Right forelimb (tissue), 1 donor: ENCODE data around the gene PDK3.

Source experiments
- DNase-seq: peaks from one replicate; pipeline ENCODE4 v3.0.0-alpha.2; 2018

PDK3 gene

DNA sequence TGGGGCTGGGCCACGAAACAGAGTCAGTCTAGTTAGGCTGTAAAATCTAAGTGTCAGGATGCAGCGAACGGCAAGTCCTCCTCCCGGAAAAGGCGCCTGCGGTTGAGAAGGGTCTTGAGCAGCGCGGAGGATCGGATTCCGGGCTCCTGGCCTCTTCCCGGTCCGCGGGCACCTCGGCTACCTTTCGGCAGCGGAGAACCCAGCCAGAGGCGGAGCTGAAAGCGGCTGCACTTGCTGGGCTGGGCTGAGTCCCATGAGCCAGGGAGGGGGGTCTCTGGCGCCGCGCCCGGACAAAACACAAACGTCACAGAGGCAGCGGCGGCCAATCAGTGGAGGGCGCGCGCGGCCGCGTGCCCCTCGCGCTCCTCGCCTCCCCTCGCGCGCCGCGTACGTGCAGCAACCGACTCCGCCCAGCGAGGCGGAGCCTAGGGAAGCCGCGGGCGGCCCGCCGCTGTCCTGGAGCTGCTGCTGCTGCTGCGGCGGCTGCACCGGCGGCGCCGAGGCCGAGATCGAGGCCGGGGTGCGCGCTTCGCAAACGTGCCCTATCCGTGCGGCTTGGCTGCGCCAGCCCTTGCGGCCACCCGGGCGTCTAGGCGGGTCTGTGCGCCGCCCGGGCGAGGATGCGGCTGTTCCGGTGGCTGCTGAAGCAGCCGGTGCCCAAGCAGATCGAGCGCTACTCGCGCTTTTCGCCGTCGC, at the start of gene PDK3:
Gene PDK3, plus strand, starts transcription at position 451 of the 696 bp plus-strand sequence. Its CDS starts 170 bp downstream, at position 621.
- peak; percentile 92 for DNase-seq

DNA sequence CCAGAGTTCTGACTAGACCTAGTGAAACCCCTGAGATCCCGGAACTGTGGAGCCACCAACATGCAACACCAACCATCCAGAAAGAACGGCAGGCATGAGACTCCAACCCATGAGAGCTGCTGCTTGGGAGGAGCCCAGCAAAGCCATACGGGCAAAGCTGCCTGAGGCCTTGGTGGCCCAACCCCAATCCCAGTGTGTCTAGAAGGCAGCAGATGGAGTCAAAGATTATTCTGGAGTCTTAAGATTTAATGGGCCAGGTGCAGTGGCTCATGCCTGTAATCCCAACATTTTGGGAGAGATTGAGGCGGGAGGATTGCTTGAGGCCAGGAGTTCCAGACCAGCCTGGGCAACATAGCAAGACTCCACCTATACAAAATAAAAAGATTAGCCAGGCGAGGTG, 49.2 kb upstream of the PDK3 start:
- no peak for DNase-seq

DNA sequence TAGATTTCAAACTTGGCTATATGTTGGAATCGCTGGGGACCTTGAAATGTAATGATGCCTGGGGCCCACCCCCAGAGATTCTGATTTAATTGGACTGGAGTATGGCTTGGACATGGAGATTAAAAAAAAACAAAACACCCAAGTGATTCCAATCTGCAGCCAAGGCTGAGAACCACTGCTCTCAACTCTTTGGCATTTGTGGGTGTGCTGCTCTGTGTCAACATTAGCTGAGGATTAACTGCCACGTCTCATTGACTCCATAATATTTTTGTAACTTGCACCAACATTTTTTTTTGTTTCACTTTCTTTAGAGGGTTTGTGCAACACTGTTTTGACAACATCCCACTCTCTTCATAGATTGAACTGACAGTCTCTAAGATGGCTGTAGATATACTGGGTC, 41.1 kb upstream of the PDK3 start:
- DNase-seq, result no peak

DNA sequence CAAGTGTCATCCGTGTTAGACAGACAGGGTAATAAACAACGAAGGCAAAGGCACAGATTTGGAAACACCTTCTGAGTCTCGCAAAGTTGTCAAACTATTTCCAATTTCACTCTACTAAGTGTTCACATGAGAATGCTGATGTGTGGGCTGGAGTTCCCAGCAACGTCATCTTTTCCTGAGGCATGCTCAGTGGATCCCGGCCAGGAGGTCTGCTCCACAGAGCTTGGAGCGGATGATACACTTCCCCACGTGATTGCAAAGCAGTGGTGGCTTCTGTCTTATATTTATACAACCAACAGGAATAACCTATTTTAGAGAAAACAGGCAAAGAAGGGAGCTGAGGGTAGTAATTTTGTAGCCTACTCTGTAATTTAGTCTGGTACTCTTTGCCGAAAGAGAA, 40.1 kb upstream of the PDK3 start:
- peak; percentile 60 for DNase-seq

DNA sequence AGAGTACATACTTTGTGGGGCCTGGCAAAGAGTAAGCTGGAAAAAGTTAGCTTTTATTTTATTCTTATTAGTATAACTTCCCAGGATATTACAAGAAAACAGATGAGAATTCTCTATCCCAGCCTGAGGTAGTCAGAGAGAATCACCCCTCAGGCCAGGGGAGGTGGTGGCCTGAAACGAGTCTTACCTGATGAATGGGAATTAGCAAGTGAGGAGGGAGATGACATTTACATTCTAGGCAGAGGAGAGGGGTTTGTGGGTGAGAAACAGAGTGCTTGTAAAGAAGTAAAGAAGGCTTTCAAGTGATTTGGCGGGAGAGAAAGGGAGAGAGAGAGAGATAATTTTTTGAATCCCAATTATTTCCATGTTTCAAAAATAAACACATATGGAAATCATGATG, 39.3 kb upstream of the PDK3 start:
- no peak for DNase-seq

DNA sequence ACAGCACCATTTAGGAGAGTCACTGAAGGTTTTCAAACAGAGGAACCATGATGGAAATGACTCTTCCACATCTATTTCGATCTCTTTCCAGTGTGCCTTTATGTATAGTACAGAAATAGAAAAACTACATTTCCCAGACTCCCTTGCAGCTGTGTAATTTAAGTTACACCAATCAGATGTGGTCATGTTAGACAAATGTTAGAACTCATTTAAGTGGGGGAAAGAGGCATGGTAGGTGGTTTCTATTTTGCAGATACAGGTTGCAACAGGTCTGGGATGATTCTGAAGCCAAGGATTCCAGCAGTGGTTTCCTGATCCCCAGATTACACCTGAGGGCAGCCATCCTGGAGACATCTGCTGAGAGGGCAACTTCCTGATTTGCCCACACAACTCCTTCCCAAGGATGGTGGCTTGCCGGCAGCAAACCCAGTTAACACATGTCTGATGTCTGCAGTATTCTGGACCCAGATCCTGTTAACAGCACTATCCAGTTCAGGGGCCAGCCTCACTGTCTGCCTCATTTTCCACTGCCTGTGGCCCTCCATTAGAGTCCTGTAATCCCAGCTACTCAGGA, 38.7 kb upstream of the PDK3 start:
- DNase-seq, result no peak

DNA sequence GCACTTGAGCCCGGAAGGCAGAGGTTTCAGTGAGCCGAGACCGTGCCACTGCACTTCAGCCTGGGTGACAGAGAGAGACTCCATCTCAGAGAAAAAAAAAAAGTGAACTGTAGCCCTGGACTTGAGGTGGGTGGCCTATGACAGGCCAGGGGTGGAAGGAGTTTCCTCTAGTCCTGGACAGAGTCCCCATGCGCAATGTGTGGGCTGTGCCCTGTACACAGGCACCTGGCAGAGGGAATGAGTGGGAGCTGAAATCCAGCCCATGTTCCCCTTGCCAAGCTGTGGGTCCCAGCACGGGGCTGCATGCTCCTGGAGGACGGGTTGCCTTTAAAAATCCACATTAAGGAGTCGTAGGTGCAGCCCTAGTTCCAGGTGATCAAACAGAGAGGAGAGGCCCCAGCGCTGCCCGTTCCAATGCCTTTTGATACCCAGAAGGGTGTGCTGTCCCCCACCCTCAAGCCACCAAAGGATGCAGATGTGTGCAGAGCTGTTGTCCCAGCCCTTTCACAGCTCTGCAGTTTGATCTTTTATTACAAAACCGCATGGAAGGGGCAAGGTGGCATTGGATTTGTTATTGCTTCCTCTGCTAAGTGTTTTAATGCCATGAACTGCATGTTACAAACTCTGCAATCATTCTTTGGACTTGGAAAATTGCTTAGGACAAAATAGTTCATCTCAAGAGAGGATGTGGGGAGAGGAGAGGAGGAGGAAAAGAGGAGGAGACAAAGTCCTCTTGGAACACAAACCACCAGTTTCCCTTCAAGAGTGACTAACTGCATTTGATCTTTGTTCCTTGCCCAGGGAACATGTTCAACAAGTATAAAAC, 38.0 kb upstream of the PDK3 start:
- no peak for DNase-seq

DNA sequence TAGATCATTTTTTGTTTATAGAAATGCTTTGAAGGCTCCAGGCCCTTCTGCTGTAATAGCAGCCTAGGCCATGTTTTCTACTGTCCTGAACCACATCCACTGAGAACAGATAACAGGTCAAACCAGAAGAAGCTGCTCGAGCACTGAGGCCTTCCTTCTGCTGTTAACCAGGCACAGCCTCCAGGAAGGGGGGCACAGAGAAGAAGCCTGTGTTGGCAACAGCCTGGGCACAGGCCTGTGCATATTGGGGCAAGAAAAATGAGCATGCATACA, 37.4 kb upstream of the PDK3 start:
- no peak for DNase-seq

DNA sequence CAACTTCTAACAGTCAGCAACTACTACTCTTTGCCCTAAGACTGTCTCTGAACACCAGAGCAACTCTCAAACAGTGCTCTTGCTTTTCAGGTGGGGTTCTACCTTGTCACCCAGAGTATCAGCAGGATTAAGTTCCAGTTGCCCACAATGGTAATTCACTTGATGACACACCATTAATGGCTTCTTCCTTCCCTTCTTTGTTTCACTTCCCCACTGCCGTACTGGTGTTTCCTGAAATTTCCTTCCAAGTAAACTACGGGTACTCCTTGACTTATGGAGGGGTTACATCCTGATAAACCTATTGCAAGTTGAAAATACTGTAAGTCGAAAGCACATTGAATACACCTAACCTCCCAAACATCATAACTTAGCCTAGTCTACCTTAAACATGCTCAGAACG, 36.6 kb upstream of the PDK3 start:
- DNase-seq, result no peak

DNA sequence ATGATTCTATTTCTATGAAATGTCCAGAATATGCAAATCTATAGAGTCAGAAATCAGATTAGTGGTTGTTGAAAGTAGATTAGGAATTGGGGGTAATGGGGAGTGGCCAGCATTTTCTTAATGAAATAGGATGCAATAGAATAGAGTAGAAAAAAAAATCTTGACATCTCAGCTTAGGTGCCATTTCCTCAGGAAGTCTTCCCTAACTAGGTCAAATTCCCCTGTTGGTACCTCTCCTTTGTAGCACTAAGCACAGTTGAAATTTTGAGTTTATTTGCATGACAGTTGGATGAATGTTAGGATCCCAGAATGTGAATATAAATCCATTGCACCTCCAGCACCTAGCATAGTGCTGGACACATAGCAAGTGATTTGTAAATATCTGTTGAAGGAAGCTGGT, 30.0 kb upstream of the PDK3 start:
- no peak for DNase-seq

DNA sequence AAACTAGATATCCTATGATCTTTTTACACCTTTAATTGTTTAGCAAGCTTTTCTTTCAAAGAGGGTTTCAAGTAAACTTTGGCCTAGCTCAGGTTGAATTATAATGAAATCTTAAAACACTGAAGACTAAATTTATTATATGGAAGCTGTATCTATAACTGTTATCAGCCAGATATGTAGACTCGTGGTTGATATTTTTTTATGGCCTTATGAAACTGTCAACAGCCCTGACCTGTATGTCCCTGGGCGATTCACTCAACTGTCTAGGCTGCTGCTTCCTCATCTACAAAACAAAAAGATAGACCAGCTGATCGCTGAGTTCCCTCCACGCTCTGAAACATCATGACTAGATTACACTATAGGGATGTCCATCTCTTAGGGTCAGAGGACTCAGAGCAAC, 21.2 kb upstream of the PDK3 start:
- no peak for DNase-seq

DNA sequence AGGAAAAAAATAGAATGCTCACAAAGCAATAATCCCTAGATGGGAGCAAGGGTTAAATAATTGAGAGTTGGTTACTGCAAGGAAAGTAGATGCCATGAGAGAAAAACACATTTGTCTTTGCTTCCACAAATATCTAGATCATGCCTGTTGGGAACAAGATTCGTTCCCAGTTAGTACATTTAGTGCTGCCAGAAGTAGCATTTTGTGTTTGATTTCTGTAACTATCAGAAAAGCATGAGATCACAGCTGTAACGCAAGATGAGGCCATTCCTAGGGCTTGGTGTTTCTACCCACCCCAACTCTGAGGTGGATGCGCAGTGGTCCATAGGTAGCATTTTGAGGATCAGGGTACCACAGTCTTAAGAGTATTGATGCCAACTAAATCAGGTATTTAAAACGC, 20.4 kb upstream of the PDK3 start:
- DNase-seq, result no peak

DNA sequence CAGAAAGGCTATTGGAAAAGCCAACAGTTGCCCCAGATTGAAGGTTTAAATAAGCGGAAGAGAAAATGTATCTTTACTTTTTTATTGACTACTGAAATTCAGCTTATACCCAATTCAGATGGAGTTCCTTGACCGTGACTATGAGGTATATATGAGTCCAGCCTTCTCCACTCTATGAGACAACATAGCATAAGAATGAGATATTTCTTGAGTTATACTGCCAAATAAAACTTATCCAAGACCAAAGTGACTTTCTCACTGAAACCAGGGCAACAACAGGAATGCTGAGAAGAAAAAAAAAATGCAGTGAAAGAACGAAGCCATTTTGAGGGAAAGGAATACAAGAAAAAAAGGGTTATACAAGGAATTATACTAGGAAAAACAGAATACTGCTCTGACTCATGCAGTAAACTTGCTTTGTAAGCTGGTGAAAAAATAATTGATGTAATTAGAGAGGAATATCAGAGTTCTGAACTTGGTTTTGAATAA, 16.3 kb upstream of the PDK3 start:
- no peak for DNase-seq

DNA sequence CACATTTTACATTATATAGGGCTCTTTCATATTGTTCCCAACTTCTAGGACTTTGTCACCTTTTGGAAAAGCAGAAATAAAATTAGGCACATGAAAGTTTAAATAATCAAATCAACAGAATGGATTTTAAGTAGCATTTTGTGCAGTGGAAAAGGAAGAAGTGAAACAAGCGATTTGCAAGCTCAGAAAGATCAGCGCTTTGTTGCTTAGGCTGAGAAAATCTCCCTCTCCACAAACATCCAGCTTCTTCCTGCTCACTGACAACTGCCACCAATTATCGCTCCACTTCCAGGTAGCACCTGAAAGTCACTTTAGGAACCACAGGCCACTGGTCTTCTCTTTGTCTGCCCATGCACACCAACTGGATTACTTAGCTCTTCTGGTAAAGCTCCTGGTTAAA, 2.0 kb upstream of the PDK3 start:
- DNase-seq, result no peak

DNA sequence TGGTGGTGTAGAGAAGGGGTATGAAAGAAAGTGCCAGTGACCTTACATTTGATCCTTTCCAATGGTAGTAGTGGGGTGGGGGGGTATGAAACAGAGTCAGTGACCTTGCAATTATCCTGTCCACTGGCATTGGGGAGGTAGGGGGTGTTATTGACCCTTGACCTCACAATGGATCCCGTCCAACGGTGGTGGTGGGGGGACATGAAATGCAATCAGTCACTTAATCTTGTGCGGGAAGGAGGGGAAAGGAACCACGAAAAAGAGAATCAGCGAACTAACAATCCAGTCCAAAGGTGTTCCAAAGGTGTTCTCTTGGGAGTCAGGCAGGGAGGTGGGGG, 619 bp upstream of the PDK3 start:
- DNase-seq, result no peak

DNA sequence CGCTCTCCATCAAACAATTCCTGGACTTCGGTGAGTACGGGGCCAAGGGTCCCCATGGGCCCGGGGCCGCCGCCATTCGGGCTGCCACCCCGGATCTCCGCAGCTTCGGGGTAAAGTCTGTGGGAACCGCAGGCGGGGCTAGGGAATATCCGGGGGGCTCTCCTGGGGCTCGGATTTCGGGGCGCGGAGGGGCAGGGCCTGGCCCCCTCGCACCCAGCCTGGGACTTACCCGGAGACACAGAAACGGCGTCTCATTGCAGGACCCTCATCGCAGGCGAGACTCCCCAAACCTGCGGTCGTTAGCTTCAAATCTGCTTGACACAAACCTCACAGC, 413 bp downstream of the PDK3 start:
- DNase-seq, result no peak

DNA sequence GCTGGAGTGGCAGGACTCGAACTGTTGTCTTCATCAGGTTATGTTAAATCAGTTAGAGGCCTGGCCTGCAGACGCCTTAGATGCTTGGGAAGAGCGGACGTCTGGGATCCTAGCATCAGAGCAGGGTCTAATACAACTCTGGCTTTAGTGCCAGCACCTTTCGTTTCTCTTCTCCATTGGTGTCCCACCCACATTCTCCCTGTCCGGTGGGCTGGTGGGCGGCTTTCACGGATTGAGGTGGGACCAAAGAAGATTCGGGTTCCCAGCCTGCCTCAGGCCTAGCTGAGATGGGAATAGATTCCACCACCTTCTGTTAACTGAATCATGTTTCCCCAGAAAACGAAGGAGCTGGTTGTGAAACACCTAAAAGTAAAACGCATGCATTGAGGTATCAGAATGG, 939 bp downstream of the PDK3 start:
- DNase-seq, result no peak

DNA sequence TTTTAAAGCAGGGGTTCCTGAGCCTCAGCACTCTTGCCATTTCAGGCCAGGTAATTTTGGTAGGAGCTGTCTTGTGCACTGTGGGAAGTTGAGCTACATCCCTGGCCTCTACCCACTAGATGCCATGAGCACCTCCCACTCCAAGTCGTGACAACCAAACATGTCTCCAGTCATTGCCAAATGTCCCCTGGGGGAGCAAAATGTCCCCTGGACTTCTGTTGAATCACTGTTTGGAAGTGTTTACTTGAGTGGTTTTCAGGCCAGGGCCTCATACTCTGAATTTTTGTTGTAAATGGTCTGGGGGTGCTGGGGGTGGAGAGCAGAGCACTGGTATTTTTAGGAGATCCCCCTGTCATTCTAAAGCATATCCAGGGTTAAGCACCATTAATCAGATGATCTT, 3.2 kb downstream of the PDK3 start:
- DNase-seq, result no peak

DNA sequence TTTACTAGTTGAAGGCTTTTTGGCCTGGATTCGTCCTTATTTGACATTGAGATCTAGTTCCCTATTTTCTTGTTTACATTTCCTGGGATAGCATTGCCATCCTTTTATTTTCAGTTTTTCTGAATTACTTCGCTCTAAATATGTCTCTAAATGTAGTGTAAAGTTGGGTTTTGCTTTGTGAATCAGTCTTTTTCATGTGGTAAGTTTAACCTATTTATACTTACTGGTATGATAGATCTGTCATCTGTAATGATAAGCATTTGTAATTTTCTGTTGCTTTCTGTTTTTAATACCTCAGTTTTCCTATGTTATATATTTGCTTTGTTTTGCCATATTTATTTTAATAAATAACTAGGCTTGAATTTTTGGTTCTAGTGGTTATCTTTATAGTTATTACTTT, 6.7 kb downstream of the PDK3 start:
- no peak for DNase-seq

DNA sequence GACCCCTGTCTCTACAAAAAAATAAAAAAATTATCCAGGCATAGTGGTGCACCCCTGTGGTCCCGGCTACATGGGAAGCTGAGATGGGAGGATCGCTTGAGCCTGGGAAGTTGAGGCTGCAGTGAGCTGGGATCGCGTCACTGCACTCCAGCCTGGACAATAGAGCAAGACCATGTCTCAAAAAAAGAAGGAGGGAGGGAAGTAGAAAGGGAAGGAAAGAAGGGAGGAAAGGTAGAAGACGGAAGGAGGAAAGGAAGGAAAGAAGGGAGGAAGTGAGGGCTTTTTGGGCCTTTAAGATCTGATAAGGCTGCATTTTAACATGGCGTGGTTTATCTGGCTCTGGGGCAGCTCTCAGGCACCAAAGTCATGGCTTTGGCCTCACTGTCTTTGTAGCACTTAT, 10.4 kb downstream of the PDK3 start:
- DNase-seq, result no peak

DNA sequence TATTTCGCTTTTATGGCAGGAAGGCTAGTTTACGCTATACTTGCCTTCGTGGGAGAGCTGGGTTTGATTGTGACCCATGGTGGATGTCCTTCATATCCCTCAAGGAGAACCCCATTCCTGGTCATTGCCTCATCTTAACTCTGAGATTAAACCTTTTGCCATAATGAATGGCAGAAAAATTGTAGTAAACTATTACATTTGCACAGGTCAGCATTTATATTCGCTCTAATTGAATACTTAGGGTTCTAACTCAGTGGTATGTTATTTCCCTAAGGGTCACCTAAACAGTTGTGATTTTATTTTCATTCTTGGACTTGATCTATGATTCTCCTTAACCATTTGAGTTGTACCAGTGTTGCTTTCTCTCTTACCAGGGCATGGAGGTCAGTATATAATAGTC, 13.4 kb downstream of the PDK3 start:
- no peak for DNase-seq

DNA sequence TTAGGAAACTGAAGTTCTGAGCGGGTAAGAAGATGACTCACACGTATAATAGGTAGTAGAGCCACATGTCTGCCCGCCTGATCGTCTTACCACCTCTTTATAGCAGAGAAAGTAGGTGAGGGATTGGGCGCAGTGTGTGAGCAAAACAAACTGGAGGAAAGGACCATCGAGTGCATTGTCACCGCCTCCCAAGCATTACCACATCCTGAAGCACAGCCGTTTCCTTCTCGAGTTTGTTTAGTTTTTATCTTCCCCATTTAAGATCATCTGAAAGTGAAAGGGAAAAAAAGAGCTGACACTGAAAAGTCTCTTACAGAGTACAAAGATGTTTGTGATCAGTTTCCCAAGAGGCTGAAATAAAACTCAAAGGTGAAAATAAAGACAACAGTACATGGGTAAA, 14.8 kb downstream of the PDK3 start:
- DNase-seq, result no peak

DNA sequence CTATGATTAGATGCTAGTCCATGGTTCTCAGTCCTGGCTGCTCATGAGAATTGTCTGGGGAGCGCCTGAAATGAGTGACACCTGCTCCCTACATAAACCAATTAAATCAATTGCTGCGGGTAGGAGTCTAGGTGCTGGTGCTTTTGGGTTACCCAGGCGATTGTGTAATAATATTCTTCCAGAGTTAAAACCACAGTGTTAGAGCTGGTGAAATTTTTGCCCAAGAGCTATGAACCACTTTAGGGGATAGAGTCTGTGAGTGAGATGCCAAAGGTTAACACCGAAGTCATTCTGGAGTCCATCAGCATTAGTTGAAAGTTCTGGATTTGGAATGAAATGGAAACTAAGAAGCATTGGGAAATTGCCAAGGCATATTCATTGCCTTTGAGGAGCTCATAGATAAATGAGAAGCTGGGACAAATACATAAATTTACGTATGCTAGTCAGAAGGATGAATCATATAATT, 15.3 kb downstream of the PDK3 start:
- no peak for DNase-seq

DNA sequence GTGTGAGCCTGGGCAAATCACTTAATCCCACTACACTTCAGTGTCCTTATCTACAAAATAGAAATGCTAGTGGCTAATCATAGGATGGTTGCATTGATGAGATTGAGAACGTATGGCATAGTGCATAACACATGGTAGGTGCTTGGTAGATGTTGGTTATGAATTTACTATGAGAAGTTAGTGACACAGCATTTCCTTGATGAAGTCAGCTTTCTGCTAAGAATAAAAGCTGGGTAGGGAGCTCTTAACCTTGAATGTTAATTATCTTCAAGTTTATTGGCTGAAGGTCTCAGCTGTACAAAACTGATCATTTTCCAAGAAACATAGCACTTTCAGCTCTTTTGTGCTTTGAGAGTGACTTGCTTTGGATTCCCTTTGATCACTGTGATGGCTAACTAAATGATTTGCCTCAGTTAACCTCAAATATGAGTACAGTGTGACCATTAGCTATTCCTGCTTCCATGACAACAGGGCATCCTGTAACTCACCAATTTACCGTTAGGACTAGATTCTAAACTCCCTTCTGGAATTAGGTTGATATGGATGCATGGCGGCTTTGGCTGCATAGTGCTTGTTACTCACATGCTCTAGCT, 17.8 kb downstream of the PDK3 start:
- no peak for DNase-seq
